ENCODE measurements around the gene RNASE8.

Gene RNASE8

GRCh38 chr14:21074398-21075272 lies 17.0 kb downstream of the RNASE8 start:
- no peak for DNase-seq

- DNase-seq = no peak
Observed at GRCh38 chr14:21075719-21076437, 18.3 kb downstream of the RNASE8 start.

- no peak for DNase-seq
Observed at GRCh38 chr14:21077672-21078071, 20.1 kb downstream of the RNASE8 start.

GRCh38 chr14:21078287-21078686 lies 20.7 kb downstream of the RNASE8 start:
- no peak for DNase-seq

GRCh38 chr14:21078726-21079125 lies 21.1 kb downstream of the RNASE8 start:
- no peak for DNase-seq

GRCh38 chr14:21081521-21082142 lies 24.0 kb downstream of the RNASE8 start:
- no peak for DNase-seq

- no peak for DNase-seq
Observed at GRCh38 chr14:21083565-21084325, 26.1 kb downstream of the RNASE8 start.

GRCh38 chr14:21084396-21084795 lies 26.8 kb downstream of the RNASE8 start:
- DNase-seq = no peak

GRCh38 chr14:21084998-21085853 lies 27.6 kb downstream of the RNASE8 start:
- DNase-seq = no peak

- DNase-seq = no peak
Observed at GRCh38 chr14:21086908-21087293, 29.3 kb downstream of the RNASE8 start.

GRCh38 chr14:21087294-21088091 lies 29.9 kb downstream of the RNASE8 start:
- DNase-seq = peak; percentile 68 to 85

- DNase-seq = no peak
Observed at GRCh38 chr14:21088687-21089086, 31.1 kb downstream of the RNASE8 start.

- no peak for DNase-seq
Observed at GRCh38 chr14:21089271-21089670, 31.6 kb downstream of the RNASE8 start.

GRCh38 chr14:21089877-21090193 lies 32.2 kb downstream of the RNASE8 start:
- no peak for DNase-seq

GRCh38 chr14:21090194-21090939 lies 32.7 kb downstream of the RNASE8 start:
- no peak for DNase-seq

- DNase-seq = no peak
Observed at GRCh38 chr14:21090940-21091663, 33.5 kb downstream of the RNASE8 start.

- no peak for DNase-seq
Observed at GRCh38 chr14:21091821-21092272, 34.2 kb downstream of the RNASE8 start.

GRCh38 chr14:21092273-21093011 lies 34.8 kb downstream of the RNASE8 start:
- DNase-seq = peak; percentile 14 to 67

- no peak for DNase-seq
Observed at GRCh38 chr14:21093018-21093417, 35.4 kb downstream of the RNASE8 start.
